HT1080 (cell line): ENCODE measurements around the gene NEGR1. TPM values are rescaled to one million over a fixed set of nuclear protein-coding genes. Genes with fewer than 3 reads are reported as not detected.
"Not testable (repeated sequence)": the region's sequence is repeated elsewhere in the genome, so short reads cannot be mapped to it uniquely, and the experiment has no call there.

Experiments used
- DNase-seq: peaks from one replicate; pipeline ENCODE4 v3.0.0-alpha.2; 2015; ENCODE audit warnings: low read depth
- polyA plus RNA-seq, 2 experiments: library from polyadenylated mRNA; depleted of rRNA; stranded (reverse); fragments of >200 nt; gene quantifications; 2 replicates each; pipeline ENCODE4 v1.2.3, GENCODE V29; 2015
- total RNA-seq: library from RNA; depleted of rRNA; stranded (reverse); fragments of >200 nt; shearing (Covaris generic); gene quantifications from 2 replicates; pipeline ENCODE4 v1.2.3, GENCODE V29; 2014; rRNA removed

The NEGR1 gene
- total RNA-seq: 1.6 and 2.0 TPM in 2 replicates
- 6.6 and 8.4 TPM in 2 replicates for polyA plus RNA-seq (2015; cell fraction: cytosol; rRNA removed)
- polyA plus RNA-seq (2015; cell fraction: nucleus; rRNA removed): 6.7 and 7.7 TPM in 2 replicates

- DNase-seq: peak; percentile 95
Observed at GRCh38 chr1:72282271-72283021, at the start of gene NEGR1. Gene NEGR1 (minus strand): TSS chr1:72282539.

- DNase-seq: no peak
Observed at GRCh38 chr1:72326494-72326893, 44.2 kb upstream of the NEGR1 start.

- DNase-seq: no peak
Observed at GRCh38 chr1:72324451-72324850, 42.1 kb upstream of the NEGR1 start.

GRCh38 chr1:72322910-72323309 is 40.6 kb upstream of the NEGR1 start:
- DNase-seq: no peak

GRCh38 chr1:72296501-72296900 is 14.2 kb upstream of the NEGR1 start:
- DNase-seq: peak; percentile 0

- no peak for DNase-seq
Observed at GRCh38 chr1:72288886-72289285, 6.5 kb upstream of the NEGR1 start.

GRCh38 chr1:72286401-72286800 is 4.1 kb upstream of the NEGR1 start:
- peak; percentile 3 for DNase-seq

GRCh38 chr1:72285074-72285425 is 2.7 kb upstream of the NEGR1 start:
- no peak for DNase-seq

GRCh38 chr1:72284348-72285073 is 2.2 kb upstream of the NEGR1 start:
- DNase-seq: peak; percentile 84

- DNase-seq: peak; percentile 52
Observed at GRCh38 chr1:72284084-72284347, 1.7 kb upstream of the NEGR1 start.

- peak; percentile 75 for DNase-seq
Observed at GRCh38 chr1:72283307-72284083, 1.2 kb upstream of the NEGR1 start.

- DNase-seq: no peak
Observed at GRCh38 chr1:72283022-72283306, 625 bp upstream of the NEGR1 start.

- DNase-seq: no peak
Observed at GRCh38 chr1:72281637-72282270, 585 bp downstream of the NEGR1 start.

GRCh38 chr1:72281144-72281543 is 1.2 kb downstream of the NEGR1 start:
- DNase-seq: peak; percentile 18

GRCh38 chr1:72280711-72281110 is 1.6 kb downstream of the NEGR1 start:
- peak; percentile 6 for DNase-seq

- no peak for DNase-seq
Observed at GRCh38 chr1:72280131-72280530, 2.2 kb downstream of the NEGR1 start.

GRCh38 chr1:72278461-72278860 is 3.9 kb downstream of the NEGR1 start:
- DNase-seq: no peak

GRCh38 chr1:72271555-72272085 is 10.7 kb downstream of the NEGR1 start:
- DNase-seq: no peak

- DNase-seq: no peak
Observed at GRCh38 chr1:72262735-72263134, 19.6 kb downstream of the NEGR1 start.

GRCh38 chr1:72253132-72253531 is 29.2 kb downstream of the NEGR1 start:
- DNase-seq: no peak

- no peak for DNase-seq
Observed at GRCh38 chr1:72241397-72241796, 40.9 kb downstream of the NEGR1 start.

- DNase-seq: not testable (repeated sequence)
Observed at GRCh38 chr1:72235931-72236330, 46.4 kb downstream of the NEGR1 start.
